NB4 (cell line): ENCODE measurements around the gene MRNIP.

Source experiments
- CTCF ChIP-seq: IDR thresholded peaks from one replicate; pipeline ENCODE4 v1.5.1; 2012; ENCODE audit warnings: low read depth, low read length
- MYC ChIP-seq: IDR thresholded peaks from 2 replicates; pipeline ENCODE4 v1.6.1; 2011; ENCODE audit warnings: low read depth, low read length
- POLR2A ChIP-seq: IDR thresholded peaks from 2 replicates; pipeline ENCODE4 v1.6.1; 2011; ENCODE audit warnings: mild to moderate bottlenecking; ENCODE audit not compliant: insufficient read length; ENCODE audit errors: extremely low read depth
- TF ChIP-seq, protein P1 (sequence below): IDR thresholded peaks from 2 replicates; pipeline ENCODE4 v1.6.1; 2011; ENCODE audit warnings: low read depth, low read length

- TF ChIP-seq CTCF (no peak), POLR2A (no peak), MYC (no peak)
- TF ChIP-seq, protein P1, sequence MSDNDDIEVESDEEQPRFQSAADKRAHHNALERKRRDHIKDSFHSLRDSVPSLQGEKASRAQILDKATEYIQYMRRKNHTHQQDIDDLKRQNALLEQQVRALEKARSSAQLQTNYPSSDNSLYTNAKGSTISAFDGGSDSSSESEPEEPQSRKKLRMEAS = no peak
These were observed 27.7 kb downstream of the MRNIP start for GRCh38 chr5:179830818-179831468.
